ENCODE data around the gene ALDH9A1.

Gene ALDH9A1

DNA sequence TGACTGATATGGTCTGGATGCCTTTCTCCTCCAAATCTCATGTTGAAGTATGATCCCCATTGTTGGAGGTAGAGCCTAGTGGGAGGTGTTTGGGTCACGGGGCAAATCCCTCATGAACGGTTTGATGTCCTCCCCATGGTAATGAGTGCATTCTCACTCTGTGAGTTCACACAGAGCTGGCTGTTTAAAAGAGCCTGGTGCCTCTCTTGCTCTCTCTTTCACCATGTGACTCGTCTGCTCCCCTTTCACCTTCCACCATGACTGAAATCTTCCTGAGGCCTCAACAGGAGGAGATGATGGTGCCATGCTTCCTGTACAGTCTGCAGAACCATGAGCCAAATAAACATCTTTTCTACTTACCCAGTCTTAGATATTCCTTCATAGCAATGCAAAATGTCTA is 30.2 kb downstream of the ALDH9A1 start:
- no peak for TF ChIP-seq EZH2 (IDR thresholded peaks at IDR 0.05; ENCODE audit: borderline replicate concordance, low read length)
- TF ChIP-seq, protein P1, sequence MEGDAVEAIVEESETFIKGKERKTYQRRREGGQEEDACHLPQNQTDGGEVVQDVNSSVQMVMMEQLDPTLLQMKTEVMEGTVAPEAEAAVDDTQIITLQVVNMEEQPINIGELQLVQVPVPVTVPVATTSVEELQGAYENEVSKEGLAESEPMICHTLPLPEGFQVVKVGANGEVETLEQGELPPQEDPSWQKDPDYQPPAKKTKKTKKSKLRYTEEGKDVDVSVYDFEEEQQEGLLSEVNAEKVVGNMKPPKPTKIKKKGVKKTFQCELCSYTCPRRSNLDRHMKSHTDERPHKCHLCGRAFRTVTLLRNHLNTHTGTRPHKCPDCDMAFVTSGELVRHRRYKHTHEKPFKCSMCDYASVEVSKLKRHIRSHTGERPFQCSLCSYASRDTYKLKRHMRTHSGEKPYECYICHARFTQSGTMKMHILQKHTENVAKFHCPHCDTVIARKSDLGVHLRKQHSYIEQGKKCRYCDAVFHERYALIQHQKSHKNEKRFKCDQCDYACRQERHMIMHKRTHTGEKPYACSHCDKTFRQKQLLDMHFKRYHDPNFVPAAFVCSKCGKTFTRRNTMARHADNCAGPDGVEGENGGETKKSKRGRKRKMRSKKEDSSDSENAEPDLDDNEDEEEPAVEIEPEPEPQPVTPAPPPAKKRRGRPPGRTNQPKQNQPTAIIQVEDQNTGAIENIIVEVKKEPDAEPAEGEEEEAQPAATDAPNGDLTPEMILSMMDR (IDR thresholded peaks at IDR 0.05; ENCODE audit: low read length): no peak
- H3K4me2 ChIP-seq (ENCODE audit: low read length): no peak overlapping the region

DNA sequence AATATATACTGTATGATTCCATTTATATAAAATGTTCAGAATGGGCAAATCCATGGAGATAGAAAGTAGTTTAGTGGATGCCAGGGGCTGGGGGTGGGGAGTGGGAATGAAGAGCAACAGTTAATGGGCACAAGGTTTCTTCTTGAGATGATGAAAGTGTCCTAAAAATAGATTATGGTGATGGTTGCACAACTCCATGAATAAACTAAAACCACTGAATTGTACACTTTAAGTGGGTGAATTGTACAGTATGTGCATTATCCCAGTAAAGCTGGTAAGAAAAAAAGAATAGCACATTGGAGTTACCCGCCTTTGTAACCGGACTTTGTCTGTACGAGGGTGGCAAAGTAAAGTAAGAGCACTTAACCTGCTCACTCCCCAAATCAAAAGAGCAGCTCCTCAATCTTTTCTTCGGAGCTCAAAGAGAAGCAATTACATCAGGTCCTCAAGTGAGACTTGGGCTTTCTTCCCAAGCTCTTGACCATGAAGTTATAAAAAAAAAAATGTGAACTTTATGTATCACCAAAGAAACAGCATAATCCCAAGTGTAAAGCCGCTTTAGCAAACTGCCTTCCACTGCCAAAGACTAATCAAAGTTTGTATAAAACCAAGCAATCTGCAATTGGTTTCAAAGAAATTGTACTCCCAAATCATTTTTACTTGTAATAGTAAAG is 32.1 kb downstream of the ALDH9A1 start:
- Histone ChIP-seq H3K27ac (ENCODE audit: low read depth, low read length, poor library complexity, severe bottlenecking) (no peak overlapping the region), H3K36me3 (ENCODE audit: insufficient read depth, low read length) (peaks cover 88% of the 10 kb centered on the region), H3K9me3 (ENCODE audit: low read length) (no peaks in the 10 kb centered on the region)

More for the DNA sequence above, 30.2 kb downstream of the ALDH9A1 start:
- H2AFZ ChIP-seq (ENCODE audit: low read length): no peak overlapping the region
- no peaks in the 10 kb centered on the region for H3K27me3 ChIP-seq (ENCODE audit: insufficient read depth, low read length)
- no peaks in the 10 kb centered on the region for H3K9me3 ChIP-seq (ENCODE audit: low read length)
- H3K27ac ChIP-seq (ENCODE audit: low read depth, low read length, poor library complexity, severe bottlenecking): no peak overlapping the region
- no peak overlapping the region for H3K4me3 ChIP-seq (ENCODE audit: low read depth, low read length, poor library complexity, severe bottlenecking)
- H3K9me2 ChIP-seq (ENCODE audit: low read depth, low read length): no peaks in the 10 kb centered on the region
- peaks cover 87% of the 10 kb centered on the region for H3K36me3 ChIP-seq (ENCODE audit: insufficient read depth, low read length)
- no peak overlapping the region for H3K9ac ChIP-seq (ENCODE audit: low read length)
- H4K20me1 ChIP-seq (ENCODE audit: insufficient read depth, low read length): no peaks in the 10 kb centered on the region
- no peaks in the 10 kb centered on the region for H3K4me1 ChIP-seq (ENCODE audit: insufficient read depth, low read length, severe bottlenecking)
- no peaks in the 10 kb centered on the region for H3F3A ChIP-seq (ENCODE audit: insufficient read depth, low read length)
- H3K79me2 ChIP-seq (ENCODE audit: insufficient read depth, low read length): no peaks in the 10 kb centered on the region

GRCh38 chr1:165662186-165662585 is 36.2 kb downstream of the ALDH9A1 start:
- Histone ChIP-seq H2AFZ (ENCODE audit: low read length) (no peak overlapping the region), H3K27me3 (ENCODE audit: insufficient read depth, low read length) (no peaks in the 10 kb centered on the region), H3K36me3 (ENCODE audit: insufficient read depth, low read length) (peaks cover 62% of the 10 kb centered on the region), H3K4me2 (ENCODE audit: low read length) (no peak overlapping the region), H3K4me3 (ENCODE audit: low read depth, low read length, poor library complexity, severe bottlenecking) (no peak overlapping the region), H3K79me2 (ENCODE audit: insufficient read depth, low read length) (no peaks in the 10 kb centered on the region), H3K4me1 (ENCODE audit: insufficient read depth, low read length, severe bottlenecking) (no peaks in the 10 kb centered on the region), H3K27ac (ENCODE audit: low read depth, low read length, poor library complexity, severe bottlenecking) (no peak overlapping the region), H3K9ac (ENCODE audit: low read length) (no peak overlapping the region), H3K9me2 (ENCODE audit: low read depth, low read length) (no peaks in the 10 kb centered on the region), H4K20me1 (ENCODE audit: insufficient read depth, low read length) (no peaks in the 10 kb centered on the region), H3F3A (ENCODE audit: insufficient read depth, low read length) (no peaks in the 10 kb centered on the region), H3K9me3 (ENCODE audit: low read length) (no peaks in the 10 kb centered on the region)
- no peak for TF ChIP-seq EZH2 (IDR thresholded peaks at IDR 0.05; ENCODE audit: borderline replicate concordance, low read length)
- TF ChIP-seq, protein P1 (IDR thresholded peaks at IDR 0.05; ENCODE audit: low read length): no peak

More for the DNA sequence above, 32.1 kb downstream of the ALDH9A1 start:
- Histone ChIP-seq H3F3A (ENCODE audit: insufficient read depth, low read length) (no peaks in the 10 kb centered on the region), H3K79me2 (ENCODE audit: insufficient read depth, low read length) (no peaks in the 10 kb centered on the region), H3K4me3 (ENCODE audit: low read depth, low read length, poor library complexity, severe bottlenecking) (no peak overlapping the region), H3K4me1 (ENCODE audit: insufficient read depth, low read length, severe bottlenecking) (no peaks in the 10 kb centered on the region), H4K20me1 (ENCODE audit: insufficient read depth, low read length) (no peaks in the 10 kb centered on the region), H3K9ac (ENCODE audit: low read length) (no peak overlapping the region), H3K4me2 (ENCODE audit: low read length) (no peak overlapping the region), H3K27me3 (ENCODE audit: insufficient read depth, low read length) (no peaks in the 10 kb centered on the region), H2AFZ (ENCODE audit: low read length) (no peak overlapping the region), H3K9me2 (ENCODE audit: low read depth, low read length) (no peaks in the 10 kb centered on the region)
- TF ChIP-seq EZH2 (IDR thresholded peaks at IDR 0.05; ENCODE audit: borderline replicate concordance, low read length): no peak
- TF ChIP-seq, protein P1 (IDR thresholded peaks at IDR 0.05; ENCODE audit: low read length): no peak

Data from OCI-LY1 (cell line).